ENCODE data around the gene GAA.
A peak's percentile ranks its signal among the peaks of the same experiment; 100 is the strongest.
"Not testable (repeated sequence)": the region's sequence is repeated elsewhere in the genome, so short reads cannot be mapped to it uniquely, and the experiment has no call there.

The GAA gene

DNA sequence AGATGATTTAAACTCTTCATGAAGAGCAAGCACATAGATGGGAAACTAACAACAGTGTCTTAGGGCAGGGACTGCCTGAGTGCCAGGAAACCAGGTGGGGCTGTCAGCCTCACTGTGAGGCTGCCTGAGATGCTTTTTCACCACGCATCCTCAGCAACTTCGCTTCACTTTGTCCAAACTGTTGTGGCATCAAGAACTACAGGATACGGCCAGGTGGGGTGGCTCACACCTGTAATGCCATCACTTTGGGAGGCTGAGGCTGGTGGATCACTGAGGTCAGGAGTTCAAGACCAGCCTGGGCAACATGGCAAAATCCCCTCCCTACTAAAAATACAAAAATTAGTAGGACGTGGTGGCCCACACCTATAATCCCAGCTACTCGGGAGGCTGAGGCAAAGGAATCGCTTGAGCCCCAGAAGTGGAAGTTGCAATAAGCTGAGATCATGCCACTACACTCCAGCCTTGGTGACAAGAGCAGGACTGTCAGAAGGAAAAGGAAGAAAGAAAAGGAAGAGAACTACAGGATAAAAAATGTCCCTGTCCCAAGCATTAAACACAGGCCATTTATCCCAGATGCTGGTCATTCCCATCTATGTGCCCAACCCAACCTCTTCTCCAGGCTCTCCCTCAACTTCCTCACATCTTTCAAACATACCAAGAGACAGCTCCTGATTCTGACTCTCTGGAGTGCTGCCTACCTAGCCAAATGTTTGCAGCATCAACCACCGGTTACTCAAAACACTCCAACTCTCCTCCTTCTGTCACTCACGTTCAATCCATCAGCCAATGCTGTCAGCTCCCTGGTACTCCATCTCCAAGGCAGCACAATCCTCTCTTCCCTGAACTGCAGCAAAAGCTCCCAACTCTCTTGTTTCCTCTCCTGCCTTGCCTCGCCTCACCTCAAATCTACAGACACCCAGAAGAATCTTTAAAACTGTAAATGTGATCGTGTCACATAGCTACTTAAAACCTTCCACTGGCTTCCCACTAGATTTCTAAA, 44.0 kb downstream of the GAA start:
- H3K9me3 ChIP-seq (ENCODE audit: control insufficient read depth, insufficient read depth, low read length), result no peaks in the 10 kb centered on the region
- peaks cover 2% of the 10 kb centered on the region; the same call in 1 of the 2 replicates for H3K4me1 ChIP-seq (ENCODE audit: control insufficient read depth, insufficient read depth, low read length)
- no CpG with 5 or more reads among the region's 10 CpGs for WGBS (ENCODE audit: insufficient coverage, insufficient read length)
- peak overlapping the region; percentile 74; the same call in 1 of the 2 replicates for H3K4me3 ChIP-seq (ENCODE audit: low read length)
- peaks cover 11% of the 10 kb centered on the region; the same call in 1 of the 2 replicates for H3K36me3 ChIP-seq (ENCODE audit: control insufficient read depth, insufficient read depth, low read length)
- no peak overlapping the region for H3K27ac ChIP-seq (ENCODE audit: low read length)
- no peak for DNase-seq (ENCODE audit: low read depth, low spot score)
- H3K27me3 ChIP-seq (ENCODE audit: control insufficient read depth, insufficient read depth, low read length), result no peaks in the 10 kb centered on the region

DNA sequence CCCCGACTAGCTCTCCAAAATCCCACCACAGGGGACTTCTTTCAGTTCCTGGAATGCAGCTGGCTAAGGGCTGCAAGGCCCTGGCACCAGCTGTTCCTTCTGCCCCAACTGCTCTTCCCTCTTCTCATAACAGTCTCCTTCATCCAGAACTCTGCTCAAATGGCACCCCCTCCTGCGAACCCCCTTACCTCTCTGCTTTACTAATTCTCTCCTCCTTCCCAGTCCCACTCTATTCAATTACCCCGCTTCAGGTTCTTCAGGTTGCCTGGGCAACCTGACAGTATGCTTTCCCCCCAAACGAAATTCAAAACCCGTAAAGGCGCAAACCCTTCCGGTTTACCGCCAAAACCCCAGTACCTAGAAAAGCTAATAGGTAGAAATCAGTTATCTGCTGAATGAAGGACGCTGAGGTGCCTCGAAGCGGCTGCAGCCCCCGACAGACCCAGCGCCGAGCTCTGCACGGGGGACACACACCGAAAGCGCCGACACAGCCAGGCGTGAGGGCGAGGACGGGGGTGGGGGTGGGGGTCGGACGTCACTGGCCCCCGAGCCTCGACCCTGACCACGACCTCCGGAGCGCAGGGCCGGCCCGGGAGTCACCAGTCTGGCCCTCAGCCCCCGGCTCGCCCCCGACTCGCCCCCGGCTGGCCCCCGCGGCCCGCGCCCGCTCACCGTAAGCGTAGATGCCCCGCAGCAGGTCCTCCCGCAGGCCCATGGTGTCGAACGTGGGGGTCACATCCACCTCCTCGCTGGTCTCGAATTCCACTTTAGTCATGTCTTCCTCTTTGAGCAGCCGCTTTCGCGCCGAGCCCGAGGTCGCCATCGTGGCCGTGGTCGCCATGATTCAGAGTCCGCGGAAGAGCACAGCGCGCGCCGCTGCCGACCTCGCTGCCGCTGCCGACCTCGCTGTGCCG, 45.0 kb downstream of the GAA start:
- no peaks in the 10 kb centered on the region for H3K9me3 ChIP-seq (ENCODE audit: control insufficient read depth, insufficient read depth, low read length)
- H3K27ac ChIP-seq (ENCODE audit: low read length), result no peak overlapping the region
- DNase-seq (ENCODE audit: low read depth, low spot score), result no peak
- H3K36me3 ChIP-seq (ENCODE audit: control insufficient read depth, insufficient read depth, low read length), result peaks cover 11% of the 10 kb centered on the region; the same call in 1 of the 2 replicates
- no CpG with 5 or more reads among the region's 69 CpGs for WGBS (ENCODE audit: insufficient coverage, insufficient read length)
- H3K4me1 ChIP-seq (ENCODE audit: control insufficient read depth, insufficient read depth, low read length), result peaks cover 2% of the 10 kb centered on the region; the same call in 1 of the 2 replicates
- H3K27me3 ChIP-seq (ENCODE audit: control insufficient read depth, insufficient read depth, low read length), result no peaks in the 10 kb centered on the region
- H3K4me3 ChIP-seq (ENCODE audit: low read length), result peak overlapping the region; percentile 74

- Histone ChIP-seq H3K4me1 (ENCODE audit: control insufficient read depth, insufficient read depth, low read length) (peaks cover 2% of the 10 kb centered on the region; the same call in 1 of the 2 replicates), H3K36me3 (ENCODE audit: control insufficient read depth, insufficient read depth, low read length) (peaks cover 7% of the 10 kb centered on the region; the same call in 1 of the 2 replicates), H3K9me3 (ENCODE audit: control insufficient read depth, insufficient read depth, low read length) (no peaks in the 10 kb centered on the region), H3K4me3 (ENCODE audit: low read length) (peak within 1 kb of the TSS; percentile 74), H3K27me3 (ENCODE audit: control insufficient read depth, insufficient read depth, low read length) (no peaks in the 10 kb centered on the region), H3K27ac (ENCODE audit: low read length) (no peak within 1 kb of the TSS)
- WGBS (ENCODE audit: insufficient coverage, insufficient read length), result no CpG with 5 or more reads among the region's 90 CpGs
- peak; percentile 99 for DNase-seq (ENCODE audit: low read depth, low spot score)
Observed at GRCh38 chr17:80147035-80147822, 45.8 kb downstream of the GAA start, which contains the start of gene EIF4A3. Gene EIF4A3, minus strand, starts transcription at chr17:80147128. Its CDS starts 167 bp downstream, at chr17:80146961.

GRCh38 chr17:80151333-80151732, 50.0 kb downstream of the GAA start:
- Histone ChIP-seq H3K4me3 (ENCODE audit: low read length) (no peak overlapping the region), H3K36me3 (ENCODE audit: control insufficient read depth, insufficient read depth, low read length) (no peaks in the 10 kb centered on the region), H3K9me3 (ENCODE audit: control insufficient read depth, insufficient read depth, low read length) (no peaks in the 10 kb centered on the region; the same call in 1 of the 2 replicates), H3K4me1 (ENCODE audit: control insufficient read depth, insufficient read depth, low read length) (peaks cover 2% of the 10 kb centered on the region; the same call in 1 of the 2 replicates), H3K27ac (ENCODE audit: low read length) (no peak overlapping the region), H3K27me3 (ENCODE audit: control insufficient read depth, insufficient read depth, low read length) (no peaks in the 10 kb centered on the region)
- DNase-seq (ENCODE audit: low read depth, low spot score), result no peak
- WGBS (ENCODE audit: insufficient coverage, insufficient read length), result no CpG with 5 or more reads among the region's 5 CpGs

- WGBS (ENCODE audit: insufficient coverage, insufficient read length), result no CpG with 5 or more reads among the region's 11 CpGs
- Histone ChIP-seq H3K4me3 (ENCODE audit: low read length) (no peak overlapping the region), H3K36me3 (ENCODE audit: control insufficient read depth, insufficient read depth, low read length) (no peaks in the 10 kb centered on the region), H3K4me1 (ENCODE audit: control insufficient read depth, insufficient read depth, low read length) (peaks cover 2% of the 10 kb centered on the region; the same call in 1 of the 2 replicates), H3K27me3 (ENCODE audit: control insufficient read depth, insufficient read depth, low read length) (no peaks in the 10 kb centered on the region), H3K27ac (ENCODE audit: low read length) (no peak overlapping the region), H3K9me3 (ENCODE audit: control insufficient read depth, insufficient read depth, low read length) (no peaks in the 10 kb centered on the region; the same call in 1 of the 2 replicates)
- DNase-seq (ENCODE audit: low read depth, low spot score), result no peak
Observed at GRCh38 chr17:80152081-80152702, 50.8 kb downstream of the GAA start.

DNA sequence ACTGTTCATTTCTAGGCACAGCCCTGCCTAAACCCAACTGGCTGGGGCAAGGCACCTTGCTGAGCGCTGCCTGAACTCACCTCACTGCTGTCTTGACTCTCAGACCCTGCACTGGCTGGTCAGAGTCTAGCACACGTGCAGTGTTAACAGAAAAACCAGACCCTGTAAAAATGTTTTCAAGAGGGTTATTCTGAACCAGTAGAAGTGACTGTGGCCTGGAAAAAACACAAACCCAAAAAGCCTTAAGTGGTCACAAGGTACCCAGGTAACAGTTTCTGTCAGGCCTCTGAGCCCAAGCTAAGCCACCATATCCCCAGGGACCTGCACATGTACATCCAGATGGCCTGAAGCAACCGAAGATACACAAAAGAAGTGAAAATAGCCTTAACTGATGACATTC, 51.6 kb downstream of the GAA start:
- H3K4me3 ChIP-seq (ENCODE audit: low read length), result no peak overlapping the region
- no peak overlapping the region for H3K27ac ChIP-seq (ENCODE audit: low read length)
- peaks cover 2% of the 10 kb centered on the region; the same call in 1 of the 2 replicates for H3K4me1 ChIP-seq (ENCODE audit: control insufficient read depth, insufficient read depth, low read length)
- no peaks in the 10 kb centered on the region for H3K27me3 ChIP-seq (ENCODE audit: control insufficient read depth, insufficient read depth, low read length)
- no peaks in the 10 kb centered on the region; the same call in 1 of the 2 replicates for H3K9me3 ChIP-seq (ENCODE audit: control insufficient read depth, insufficient read depth, low read length)
- WGBS (ENCODE audit: insufficient coverage, insufficient read length), result no CpG with 5 or more reads among the region's 3 CpGs
- no peaks in the 10 kb centered on the region for H3K36me3 ChIP-seq (ENCODE audit: control insufficient read depth, insufficient read depth, low read length)
- DNase-seq (ENCODE audit: low read depth, low spot score), result no peak

DNA sequence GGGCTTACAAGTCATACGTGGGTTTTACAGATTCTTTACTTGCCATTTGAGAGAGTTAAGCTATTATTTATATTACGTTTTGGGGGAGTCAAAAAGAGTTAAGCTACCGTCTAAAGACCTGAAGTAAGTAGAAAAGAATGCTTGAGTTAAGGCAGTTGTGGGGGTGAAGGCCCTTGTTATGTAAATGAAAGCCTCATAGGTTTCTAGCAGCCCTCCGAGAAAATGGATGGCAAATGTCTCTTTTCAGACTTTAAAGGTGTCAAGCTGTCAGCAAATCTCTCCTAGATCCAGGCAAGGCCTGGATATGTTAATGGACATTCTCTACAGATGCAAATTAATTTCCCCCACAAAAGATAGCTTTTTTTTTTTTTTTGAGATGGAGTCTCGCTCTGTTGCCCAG, 52.8 kb downstream of the GAA start:
- Histone ChIP-seq H3K9me3 (ENCODE audit: control insufficient read depth, insufficient read depth, low read length) (no peaks in the 10 kb centered on the region; the same call in 1 of the 2 replicates), H3K27me3 (ENCODE audit: control insufficient read depth, insufficient read depth, low read length) (no peaks in the 10 kb centered on the region), H3K36me3 (ENCODE audit: control insufficient read depth, insufficient read depth, low read length) (no peaks in the 10 kb centered on the region), H3K27ac (ENCODE audit: low read length) (no peak overlapping the region), H3K4me1 (ENCODE audit: control insufficient read depth, insufficient read depth, low read length) (peaks cover 2% of the 10 kb centered on the region; the same call in 1 of the 2 replicates), H3K4me3 (ENCODE audit: low read length) (no peak overlapping the region)
- no CpG with 5 or more reads among the region's 5 CpGs for WGBS (ENCODE audit: insufficient coverage, insufficient read length)
- no peak for DNase-seq (ENCODE audit: low read depth, low spot score)

DNA sequence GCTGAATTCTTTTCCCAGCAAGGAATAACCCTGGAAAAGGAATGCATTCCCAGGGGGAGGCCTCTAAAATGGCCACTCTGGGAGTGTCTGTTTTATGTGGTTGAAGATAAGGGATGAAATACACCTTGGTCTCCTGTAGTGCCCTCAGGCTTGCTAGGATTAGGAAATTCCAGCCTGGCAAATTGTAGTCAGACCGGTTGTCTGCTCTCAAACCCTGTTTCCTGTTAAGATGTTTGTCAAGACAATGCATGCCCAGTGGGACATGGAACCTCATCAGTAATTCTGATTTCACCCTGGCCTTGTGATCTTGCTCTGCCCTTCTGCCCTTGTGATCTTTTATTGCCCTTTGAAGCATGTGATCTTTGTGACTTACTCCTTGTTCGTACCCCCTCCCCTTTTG, 54.2 kb downstream of the GAA start:
- not testable (repeated sequence) for H3K4me1 ChIP-seq (ENCODE audit: control insufficient read depth, insufficient read depth, low read length); H3K27ac ChIP-seq (ENCODE audit: low read length); H3K4me3 ChIP-seq (ENCODE audit: low read length); H3K36me3 ChIP-seq (ENCODE audit: control insufficient read depth, insufficient read depth, low read length); DNase-seq (ENCODE audit: low read depth, low spot score); H3K27me3 ChIP-seq (ENCODE audit: control insufficient read depth, insufficient read depth, low read length); H3K9me3 ChIP-seq (ENCODE audit: control insufficient read depth, insufficient read depth, low read length)
- no CpG with 5 or more reads among the region's 2 CpGs for WGBS (ENCODE audit: insufficient coverage, insufficient read length)

- Histone ChIP-seq H3K27me3 (ENCODE audit: control insufficient read depth, insufficient read depth, low read length) (no peaks in the 10 kb centered on the region), H3K36me3 (ENCODE audit: control insufficient read depth, insufficient read depth, low read length) (no peaks in the 10 kb centered on the region), H3K4me3 (ENCODE audit: low read length) (no peak overlapping the region), H3K9me3 (ENCODE audit: control insufficient read depth, insufficient read depth, low read length) (no peaks in the 10 kb centered on the region; the same call in 1 of the 2 replicates), H3K4me1 (ENCODE audit: control insufficient read depth, insufficient read depth, low read length) (peaks cover 8% of the 10 kb centered on the region; the same call in 1 of the 2 replicates), H3K27ac (ENCODE audit: low read length) (no peak overlapping the region)
- no peak for DNase-seq (ENCODE audit: low read depth, low spot score)
- no CpG with 5 or more reads among the region's 2 CpGs for WGBS (ENCODE audit: insufficient coverage, insufficient read length)
Observed at GRCh38 chr17:80158846-80159245, 57.5 kb downstream of the GAA start.

Measured in iPS DF 6.9 (cell line).